ENCODE results near the gene ORAI2.
"Not testable (repeated sequence)": the region's sequence is repeated elsewhere in the genome, so short reads cannot be mapped to it uniquely, and the experiment has no call there.

ORAI2 gene

DNA sequence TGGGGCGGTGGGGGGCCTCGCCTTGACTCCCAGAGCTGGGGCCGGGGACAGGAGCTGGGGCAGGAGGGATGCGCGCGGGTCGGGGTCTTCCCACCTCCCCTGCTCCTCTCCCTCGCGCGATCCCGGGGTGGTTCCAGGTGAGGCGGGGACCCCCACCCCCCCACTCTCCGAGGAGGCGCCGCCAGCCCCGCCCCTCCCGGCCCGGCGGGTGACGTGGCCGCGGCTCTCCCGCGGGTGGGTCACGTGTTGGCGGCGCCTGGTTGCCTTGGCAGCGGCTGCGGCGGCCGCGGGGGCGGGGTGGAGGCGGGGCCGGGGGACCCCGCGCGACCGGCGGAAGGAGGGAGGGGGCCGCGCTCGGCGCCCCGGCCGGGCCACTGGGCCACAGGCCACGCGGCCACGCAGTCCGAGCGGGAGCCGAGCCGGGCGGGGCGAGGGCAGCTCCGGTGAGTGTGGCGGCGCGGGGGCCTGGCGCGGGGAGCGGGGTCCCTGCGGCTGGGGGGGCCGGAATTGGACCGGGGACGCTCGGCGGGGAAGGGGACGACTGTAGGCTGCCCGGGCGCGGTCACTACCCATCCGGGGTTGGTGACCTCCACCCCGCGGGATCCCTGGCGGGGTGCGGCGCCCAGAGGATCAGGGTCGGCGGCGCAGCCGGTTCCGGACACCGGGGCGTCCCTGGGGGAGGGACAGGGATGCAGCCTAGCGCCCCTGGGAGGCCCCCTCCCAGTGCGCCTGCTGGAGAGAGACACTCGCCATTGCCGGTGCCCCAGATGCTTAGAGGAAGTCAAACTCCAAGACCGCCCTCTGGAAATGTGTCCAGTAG lies at the start of gene ORAI2:
ORAI2 (plus strand) TSS at position 357 of the 820 bp plus-strand sequence. CDS start 5,382 bp downstream, outside the sequence.
- no peak for DNase-seq

DNA sequence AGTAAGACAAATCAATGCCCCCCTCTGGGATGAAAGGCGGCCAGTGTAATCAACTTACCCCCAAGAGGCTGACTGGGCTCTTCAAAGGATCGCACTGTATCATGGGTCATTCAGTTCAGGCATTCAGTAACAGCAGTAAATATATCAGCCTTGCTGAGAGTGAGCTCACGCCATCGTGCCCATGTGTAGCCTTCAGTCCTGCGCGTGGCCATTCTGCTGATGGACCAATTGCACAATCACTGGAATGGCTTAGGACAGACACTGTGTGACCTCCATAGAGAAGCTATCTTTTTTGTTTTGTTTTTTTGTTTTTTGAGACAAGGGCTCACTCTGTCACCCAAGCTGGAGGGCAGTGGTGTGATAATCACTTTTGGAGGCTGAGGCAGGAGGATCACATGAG lies 46.3 kb upstream of the ORAI2 start:
- no peak for DNase-seq

GRCh38 chr7:102389810-102390209 lies 43.6 kb upstream of the ORAI2 start:
- no peak for DNase-seq

DNA sequence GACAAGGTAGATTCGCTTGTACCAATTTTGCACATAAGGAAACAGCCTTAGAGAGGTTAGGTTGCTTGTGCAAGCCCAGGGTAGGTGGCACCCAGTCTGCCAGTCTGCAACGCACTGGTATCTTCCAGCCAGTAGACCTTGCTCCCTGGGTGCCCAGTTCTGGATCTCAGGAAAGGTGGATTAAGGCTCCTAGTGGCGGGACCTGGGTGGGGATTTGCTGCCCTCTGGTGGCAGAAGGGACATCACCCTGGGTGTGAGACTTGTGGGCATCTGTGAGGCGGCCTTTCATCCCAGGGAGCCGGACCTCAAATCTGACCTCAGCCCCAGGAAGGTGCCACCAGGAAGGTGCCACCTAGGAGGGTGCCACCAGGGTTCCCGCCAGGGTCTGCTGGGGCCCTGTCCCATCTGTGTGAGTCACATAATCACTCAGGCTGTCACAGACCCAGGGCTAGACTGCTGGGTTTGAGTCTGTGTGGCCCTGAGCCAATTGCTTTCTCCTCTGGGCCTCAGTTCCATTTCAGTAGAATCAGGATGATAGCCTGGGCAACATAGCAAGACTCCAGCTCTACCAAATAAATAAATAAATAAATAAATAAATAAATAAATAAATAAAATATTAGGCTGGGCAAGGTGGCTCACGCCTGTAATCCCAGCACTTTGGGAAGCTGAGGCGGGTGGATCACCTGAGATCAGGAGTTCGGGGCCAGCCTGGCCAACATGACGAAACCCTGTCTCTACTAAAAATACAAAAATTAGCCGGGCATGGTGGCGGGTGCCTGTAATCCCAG lies 42.5 kb upstream of the ORAI2 start:
- DNase-seq: peak; percentile 46

DNA sequence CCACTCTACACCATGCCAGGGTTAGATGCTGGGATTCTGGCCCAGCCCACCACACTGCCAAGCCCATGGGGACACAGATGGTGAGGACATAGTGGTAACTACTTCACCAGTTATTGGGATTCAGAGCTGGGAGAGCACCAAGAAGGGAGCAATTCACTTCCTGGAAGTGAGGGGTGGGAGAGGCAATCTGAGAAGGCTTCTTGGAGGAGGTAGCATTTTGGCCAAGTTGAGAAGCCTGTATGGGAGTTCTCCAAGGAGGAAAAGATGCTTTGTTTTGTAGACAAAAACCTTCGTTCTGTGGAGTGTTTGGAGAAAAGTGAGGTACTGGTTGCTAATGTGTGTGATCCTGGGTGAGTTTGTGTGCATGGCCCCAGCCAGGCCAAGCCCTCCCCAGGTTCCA lies 41.0 kb upstream of the ORAI2 start:
- no peak for DNase-seq

DNA sequence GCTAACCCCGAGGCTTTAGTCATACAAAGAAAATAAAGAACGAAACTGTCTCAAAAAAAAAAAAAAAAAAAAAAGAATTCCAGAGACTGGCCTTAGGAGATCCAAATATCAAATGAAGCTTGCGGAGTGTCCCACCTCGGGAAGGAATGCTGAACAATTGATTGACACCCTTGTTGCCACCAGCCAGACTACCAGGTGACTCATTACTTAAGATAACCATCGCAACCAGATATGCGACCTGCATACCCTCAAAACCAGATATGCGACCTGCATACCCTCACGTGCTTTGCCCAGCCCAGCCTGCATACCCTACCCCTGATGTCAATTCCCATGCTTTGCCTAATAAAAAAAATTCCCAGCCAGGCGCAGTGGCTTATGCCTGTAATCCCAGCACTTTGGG lies 39.9 kb upstream of the ORAI2 start:
- DNase-seq: no peak

DNA sequence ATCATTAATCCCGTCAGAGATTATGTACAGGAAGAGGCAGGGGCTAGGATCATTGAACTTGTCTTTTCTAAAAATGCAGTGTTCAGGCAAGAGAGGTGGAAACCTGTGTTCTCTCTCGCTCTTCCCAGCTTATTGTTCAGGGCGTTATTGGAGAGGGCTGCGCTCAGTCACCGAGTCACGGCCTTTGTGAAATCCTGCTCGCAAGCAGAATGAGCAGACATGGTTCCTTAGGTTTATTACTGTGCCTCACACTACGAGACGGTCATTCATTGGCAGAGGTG lies 37.8 kb upstream of the ORAI2 start:
- no peak for DNase-seq

GRCh38 chr7:102395873-102396709 lies 37.3 kb upstream of the ORAI2 start, which contains the start of gene PRKRIP1:
Gene PRKRIP1, plus strand, starts transcription at chr7:102396363. Its CDS starts 49 bp downstream, at chr7:102396412.
- peak; percentile 81 for DNase-seq

DNA sequence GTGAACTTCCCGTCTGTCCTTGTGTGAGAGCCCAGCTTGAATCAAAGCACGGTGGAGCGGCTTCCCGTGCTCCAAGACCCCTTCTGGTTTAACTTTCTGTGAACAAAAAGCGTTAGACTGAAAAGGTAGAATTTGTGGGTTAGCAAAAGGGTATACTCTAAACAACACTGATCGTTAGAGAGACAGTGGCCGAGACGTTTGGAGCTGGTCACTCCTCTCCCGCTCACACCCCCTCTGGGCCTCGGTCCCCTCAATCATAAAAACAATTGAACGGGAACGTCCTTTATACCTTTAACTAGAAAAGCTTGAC lies 36.7 kb upstream of the ORAI2 start:
- no peak for DNase-seq

DNA sequence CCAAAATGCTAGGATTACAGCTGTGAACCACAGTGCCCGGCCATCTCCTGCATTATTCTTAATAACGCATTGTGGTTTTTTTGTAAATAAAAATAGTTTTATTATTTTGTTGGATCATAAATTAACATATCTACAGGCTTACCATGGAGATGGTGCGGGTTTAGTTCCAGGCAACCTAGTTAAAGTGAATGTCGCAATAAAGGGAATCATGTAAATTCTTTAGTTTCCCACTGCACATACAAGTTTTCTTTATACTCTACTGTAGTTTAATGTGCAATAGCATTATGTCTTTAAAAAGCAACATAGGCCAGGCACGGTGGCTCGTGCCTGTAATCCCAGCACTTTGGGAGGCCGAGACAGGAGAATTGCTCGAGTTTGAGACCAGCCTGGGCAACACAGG lies 34.8 kb upstream of the ORAI2 start:
- no peak for DNase-seq

DNA sequence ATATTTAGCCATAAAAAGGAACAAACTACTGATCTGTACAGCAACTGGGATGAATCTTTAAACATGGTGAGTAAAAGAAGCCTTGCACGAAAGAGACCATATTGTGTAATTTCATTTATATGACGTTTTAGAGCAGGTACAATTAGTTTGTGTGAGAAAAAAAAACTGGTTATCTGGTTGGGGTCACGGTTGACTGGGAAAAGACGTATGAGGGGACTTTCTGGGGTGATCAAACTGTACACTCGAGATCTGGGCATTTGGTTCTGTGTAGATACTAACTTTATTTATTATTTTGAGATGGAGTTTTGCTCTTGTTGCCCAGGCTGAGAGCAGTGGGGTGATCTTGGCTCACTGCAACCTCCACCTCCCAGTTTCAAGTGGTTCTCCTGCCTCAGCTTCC lies 33.0 kb upstream of the ORAI2 start:
- no peak for DNase-seq

DNA sequence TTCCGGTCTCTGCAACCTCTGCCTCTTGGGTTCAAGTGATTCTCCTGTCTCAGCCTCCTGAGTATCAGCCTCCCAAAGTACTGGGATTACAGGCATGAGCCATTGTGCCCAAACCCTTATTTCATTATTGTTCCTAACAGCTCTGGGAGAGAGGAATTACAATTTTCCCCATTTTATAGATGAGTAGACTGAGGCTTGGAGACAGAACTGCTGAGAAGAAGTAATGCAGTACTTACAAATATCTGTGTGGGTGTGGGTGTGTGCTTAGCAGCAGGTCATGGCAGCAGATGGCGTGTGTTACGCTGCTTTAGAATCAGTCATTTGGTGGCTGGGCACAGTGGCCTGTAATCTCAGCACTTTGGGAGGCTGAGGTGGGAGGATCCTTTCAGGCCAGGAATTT lies 29.8 kb upstream of the ORAI2 start:
- no peak for DNase-seq

DNA sequence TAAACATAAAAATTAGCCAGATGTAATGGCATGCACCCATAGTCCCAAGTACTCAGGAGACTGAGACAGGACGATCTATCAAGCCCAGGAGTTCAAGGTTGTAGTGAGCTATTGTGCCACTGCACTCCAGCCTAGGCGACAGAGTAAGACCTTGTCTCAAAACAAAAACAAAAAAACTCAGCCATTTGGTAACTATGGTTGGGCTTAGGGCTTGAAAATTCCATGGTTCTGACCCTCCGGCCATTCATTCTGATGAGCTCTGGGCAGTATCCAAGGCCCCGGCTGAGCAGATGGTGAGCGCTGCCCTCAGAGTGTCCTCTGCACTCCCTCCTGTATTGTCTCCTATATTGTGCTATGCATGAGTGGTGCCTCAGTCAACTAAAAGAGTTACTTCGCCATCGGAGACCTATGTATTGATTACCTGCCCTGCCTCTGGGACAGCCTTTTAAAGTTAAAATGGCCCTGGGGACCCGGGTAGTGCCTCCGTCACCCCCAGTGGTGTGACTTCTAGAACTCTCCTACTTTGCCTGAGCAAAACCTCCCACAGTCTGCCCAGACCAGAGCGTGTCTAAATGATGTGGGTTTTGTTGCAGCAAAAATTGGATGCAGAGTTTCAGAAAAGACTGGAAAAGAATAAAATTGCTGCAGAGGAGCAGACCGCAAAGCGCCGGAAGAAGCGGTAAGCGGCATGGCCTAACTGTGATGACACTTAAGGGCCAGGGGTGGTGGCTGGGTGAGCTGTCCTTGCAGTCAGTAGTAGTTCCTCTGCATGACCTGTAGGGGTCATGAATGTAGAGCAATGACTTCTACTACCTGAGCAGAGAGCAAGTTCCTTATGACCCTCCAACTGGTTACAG lies 29.1 kb upstream of the ORAI2 start:
- DNase-seq: peak; percentile 11

DNA sequence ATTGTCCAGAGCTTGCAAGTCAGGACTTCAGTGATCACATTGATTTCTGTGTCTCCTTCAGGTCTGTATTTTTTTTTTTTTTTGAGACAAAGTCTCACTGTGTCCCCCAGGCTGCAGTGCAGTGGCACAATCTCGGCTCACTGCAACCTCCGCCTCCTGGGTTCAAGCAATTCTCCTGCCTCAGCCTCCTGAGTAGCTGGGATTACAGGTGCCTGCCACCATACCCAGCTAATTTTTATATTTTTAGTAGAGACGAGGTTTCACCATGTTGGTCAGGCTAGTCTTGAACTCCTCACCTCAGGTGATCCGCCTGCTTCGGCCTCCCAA lies 28.6 kb upstream of the ORAI2 start:
- not testable (repeated sequence) for DNase-seq

DNA sequence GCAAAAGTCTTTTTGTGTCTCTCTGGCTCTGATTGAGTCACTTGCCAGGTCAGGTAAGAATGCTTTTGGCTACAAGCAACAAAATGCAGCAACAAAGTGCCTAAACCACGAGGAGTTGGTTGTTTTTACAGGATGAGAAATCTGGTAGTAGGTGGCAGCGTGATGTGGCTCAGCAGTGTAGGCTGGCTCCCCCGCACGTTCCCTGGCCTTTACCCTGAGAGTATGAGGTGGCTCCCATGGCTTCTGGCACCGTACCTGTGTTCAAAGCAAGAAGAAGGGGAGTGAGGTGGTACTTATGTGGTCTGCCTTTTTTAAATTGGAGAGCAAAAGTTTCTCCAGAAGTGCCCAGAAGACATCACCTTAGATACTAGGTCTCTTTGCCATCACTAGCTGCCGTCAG lies 25.5 kb upstream of the ORAI2 start:
- no peak for DNase-seq

GRCh38 chr7:102408530-102408929 lies 24.8 kb upstream of the ORAI2 start:
- not testable (repeated sequence) for DNase-seq

GRCh38 chr7:102409340-102409739 lies 24.0 kb upstream of the ORAI2 start:
- DNase-seq: no peak

DNA sequence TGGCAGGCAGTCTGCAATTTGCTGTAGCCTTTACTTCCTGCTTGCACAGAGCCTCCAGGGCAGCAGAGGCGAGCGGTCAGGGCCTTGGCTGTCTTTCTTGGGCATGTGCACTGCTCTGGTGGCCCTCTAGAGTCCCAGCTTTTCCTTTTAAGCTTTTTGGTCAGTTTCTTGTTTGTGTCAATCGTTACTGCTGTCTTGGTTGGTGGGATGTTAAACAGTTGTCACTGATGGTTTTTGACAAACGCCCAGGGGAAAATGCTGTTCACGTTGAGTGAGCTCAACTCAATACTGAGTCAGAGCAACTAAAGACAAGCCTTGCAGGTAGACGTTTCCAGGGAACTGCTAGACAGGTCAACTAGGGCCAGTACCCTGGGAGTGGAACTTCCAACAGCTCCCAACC lies 23.3 kb upstream of the ORAI2 start:
- no peak for DNase-seq

DNA sequence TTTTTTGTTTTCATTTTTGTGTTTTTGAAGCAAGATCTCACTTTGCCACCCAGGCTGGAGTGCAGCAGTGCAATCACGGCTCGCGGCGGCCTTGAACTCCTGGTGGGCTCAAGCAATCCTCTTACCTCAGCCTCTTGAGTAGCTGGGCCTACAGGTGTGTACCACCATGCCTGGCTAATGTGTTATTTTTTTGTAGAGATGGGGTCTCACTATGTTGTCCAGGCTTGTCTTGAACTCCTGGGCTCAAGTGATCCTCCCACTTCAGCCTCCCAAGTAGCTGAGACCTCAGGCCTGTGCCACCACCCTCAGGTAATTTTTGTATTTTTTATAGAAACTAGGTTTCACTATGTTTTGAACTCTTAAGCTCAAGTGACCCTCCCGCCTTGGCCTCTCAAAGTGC lies 22.5 kb upstream of the ORAI2 start:
- DNase-seq: no peak

GRCh38 chr7:102412548-102412947 lies 20.8 kb upstream of the ORAI2 start:
- no peak for DNase-seq

- DNase-seq: no peak
These were observed 20.3 kb upstream of the ORAI2 start for GRCh38 chr7:102413091-102413490.

GRCh38 chr7:102413611-102414010 lies 19.8 kb upstream of the ORAI2 start:
- no peak for DNase-seq

- no peak for DNase-seq
These were observed 17.6 kb upstream of the ORAI2 start for GRCh38 chr7:102415685-102416225.

Measured in SHP77 treated with DMSO at 0.1 percent for 48 hours (cell line).